ENCODE data around the gene SVIL.

DNA sequence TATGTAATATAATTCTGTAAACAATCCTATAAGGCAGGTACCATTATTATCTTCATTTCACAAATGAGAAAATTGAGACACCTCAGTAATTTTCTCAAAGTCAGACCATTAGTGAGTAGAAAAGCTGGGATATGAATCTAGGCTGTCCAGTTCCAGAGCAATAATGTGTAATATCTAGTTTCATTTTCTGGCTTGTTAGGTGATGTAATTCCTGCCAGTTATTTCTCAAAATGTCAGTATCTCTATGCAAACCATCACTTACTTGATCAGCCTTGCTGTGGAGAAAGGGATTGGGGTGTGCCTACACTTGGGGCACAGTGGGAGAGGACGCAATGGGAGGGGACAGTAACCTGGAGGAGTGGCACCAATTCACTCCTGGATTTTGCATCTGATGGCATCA is 188.4 kb downstream of the SVIL start:
- TF ChIP-seq, protein P1, sequence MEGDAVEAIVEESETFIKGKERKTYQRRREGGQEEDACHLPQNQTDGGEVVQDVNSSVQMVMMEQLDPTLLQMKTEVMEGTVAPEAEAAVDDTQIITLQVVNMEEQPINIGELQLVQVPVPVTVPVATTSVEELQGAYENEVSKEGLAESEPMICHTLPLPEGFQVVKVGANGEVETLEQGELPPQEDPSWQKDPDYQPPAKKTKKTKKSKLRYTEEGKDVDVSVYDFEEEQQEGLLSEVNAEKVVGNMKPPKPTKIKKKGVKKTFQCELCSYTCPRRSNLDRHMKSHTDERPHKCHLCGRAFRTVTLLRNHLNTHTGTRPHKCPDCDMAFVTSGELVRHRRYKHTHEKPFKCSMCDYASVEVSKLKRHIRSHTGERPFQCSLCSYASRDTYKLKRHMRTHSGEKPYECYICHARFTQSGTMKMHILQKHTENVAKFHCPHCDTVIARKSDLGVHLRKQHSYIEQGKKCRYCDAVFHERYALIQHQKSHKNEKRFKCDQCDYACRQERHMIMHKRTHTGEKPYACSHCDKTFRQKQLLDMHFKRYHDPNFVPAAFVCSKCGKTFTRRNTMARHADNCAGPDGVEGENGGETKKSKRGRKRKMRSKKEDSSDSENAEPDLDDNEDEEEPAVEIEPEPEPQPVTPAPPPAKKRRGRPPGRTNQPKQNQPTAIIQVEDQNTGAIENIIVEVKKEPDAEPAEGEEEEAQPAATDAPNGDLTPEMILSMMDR (IDR thresholded peaks at IDR 0.05): no peak
- no peak for TF ChIP-seq POLR2A (IDR thresholded peaks at IDR 0.05)

Data from Peyer's patch (tissue), 4 donors.